Right cardiac atrium (tissue), 5 donors: ENCODE results near the gene TMOD1. TPM values are rescaled to one million over a fixed set of nuclear protein-coding genes. Genes with fewer than 3 reads are reported as not detected.
"Not testable (repeated sequence)": the region's sequence is repeated elsewhere in the genome, so short reads cannot be mapped to it uniquely, and the experiment has no call there.

ENCODE experiments used
- ATAC-seq, 2 donors: fragments of 200-7000 bp; cut with Tn5 transposase; one replicate each; pipeline versions ENCODE4 v1.8.0 to v1.9.1; 2020; ENCODE audit warnings: moderate library complexity in 2 of 2, mild to moderate bottlenecking in 1 of 2
- DNase-seq, 3 donors: peaks; one replicate each; pipeline ENCODE4 v3.0.0-alpha.2; 2020
- H3K27ac ChIP-seq: one replicate; pipeline ENCODE4 v1.5.1; 2013; ENCODE audit warnings: mild to moderate bottlenecking, low read length, control low read depth, moderate library complexity
- H3K27me3 ChIP-seq: one replicate; pipeline ENCODE4 v1.6.1; 2013; ENCODE audit not compliant: control insufficient read depth, insufficient read depth
- H3K4me1 ChIP-seq: one replicate; pipeline ENCODE4 v1.6.1; 2013; ENCODE audit warnings: low read length; ENCODE audit not compliant: control insufficient read depth, insufficient read depth
- H3K4me3 ChIP-seq: one replicate; pipeline ENCODE4 v1.5.1; 2013; ENCODE audit warnings: low read length, control low read depth
- H3K9me3 ChIP-seq: one replicate; pipeline ENCODE4 v1.6.1; 2013; ENCODE audit warnings: low read length; ENCODE audit not compliant: control insufficient read depth
- WGBS: extraction: QIAGEN DNeasy Blood & Tissue Kit; methylation state at CpG from one replicate; pipeline ENCODE4 v1.1.7; 2013; 5-methylcytosine and 5-hydroxymethylcytosine counted together
- intact Hi-C, 4 donors: fragments of 100-400 bp; cut with DNase I; formaldehyde crosslinking; loops; one replicate each; pipeline versions ENCODE4 v1.11.0 to v1.14.0; 2022 to 2023
- long read RNA-seq, 4 donors: library from polyadenylated mRNA; unstranded; transcript quantifications; one replicate each; pipeline ENCODE4 v2.0.0, GENCODE V29; 2020 to 2021
- polyA plus RNA-seq: library from polyadenylated mRNA; stranded (reverse); fragments of 200-250 nt; gene quantifications from one replicate; pipeline ENCODE4 v1.2.3, GENCODE V29; 2013
- total RNA-seq, 4 donors: library from RNA; stranded (reverse); fragmentation: NEBNext Ultra II Directional; extraction: Animal tissue kit (Norgen Biotek cat#: 25700); gene quantifications; one replicate each; pipeline ENCODE4 v1.2.1, GENCODE V29; 2021
- donor health status: healthy with polysubstance abuse.
- donor health status: DM: no; HTN: yes; CAD: no.
- donor health status: DM: no; HTN: no; CAD: no.
- donor health status: DM: no; HTN: yes; CAD: no; lungs with severe emphysema.
- donor health status: DM: yes; HTN: yes; CAD: no.

Gene TMOD1
- total RNA-seq (100 to 1,000 TPM; 177 to 220 (median 208) TPM), polyA plus RNA-seq (184 TPM)
- long read RNA-seq, donor 1, transcript TMOD1-201 (10 exons, 3,343 nt) = major isoform, 567 of 751 reads
- long read RNA-seq, donor 1, partial matches to known transcripts = 157 of 751 reads
- long read RNA-seq, donor 1, other reads (novel, unspliced or antisense) = 25 of 751 reads
- long read RNA-seq, donor 2, transcript TMOD1-201 (10 exons, 3,343 nt) = major isoform, 261 of 335 reads
- long read RNA-seq, donor 2, partial matches to known transcripts = 50 of 335 reads
- long read RNA-seq, donor 2, other reads (novel, unspliced or antisense) = 24 of 335 reads
- long read RNA-seq, donor 3, transcript TMOD1-201 (10 exons, 3,343 nt) = major isoform, 1,054 of 1,593 reads
- long read RNA-seq, donor 3, partial matches to known transcripts = 474 of 1,593 reads
- long read RNA-seq, donor 3, other reads (novel, unspliced or antisense) = 63 of 1,593 reads
- long read RNA-seq, donor 4, transcript TMOD1-201 (10 exons, 3,343 nt) = major isoform, 342 of 445 reads
- long read RNA-seq, donor 4, partial matches to known transcripts = 71 of 445 reads
- long read RNA-seq, donor 4, other reads (novel, unspliced or antisense) = 32 of 445 reads

DNA sequence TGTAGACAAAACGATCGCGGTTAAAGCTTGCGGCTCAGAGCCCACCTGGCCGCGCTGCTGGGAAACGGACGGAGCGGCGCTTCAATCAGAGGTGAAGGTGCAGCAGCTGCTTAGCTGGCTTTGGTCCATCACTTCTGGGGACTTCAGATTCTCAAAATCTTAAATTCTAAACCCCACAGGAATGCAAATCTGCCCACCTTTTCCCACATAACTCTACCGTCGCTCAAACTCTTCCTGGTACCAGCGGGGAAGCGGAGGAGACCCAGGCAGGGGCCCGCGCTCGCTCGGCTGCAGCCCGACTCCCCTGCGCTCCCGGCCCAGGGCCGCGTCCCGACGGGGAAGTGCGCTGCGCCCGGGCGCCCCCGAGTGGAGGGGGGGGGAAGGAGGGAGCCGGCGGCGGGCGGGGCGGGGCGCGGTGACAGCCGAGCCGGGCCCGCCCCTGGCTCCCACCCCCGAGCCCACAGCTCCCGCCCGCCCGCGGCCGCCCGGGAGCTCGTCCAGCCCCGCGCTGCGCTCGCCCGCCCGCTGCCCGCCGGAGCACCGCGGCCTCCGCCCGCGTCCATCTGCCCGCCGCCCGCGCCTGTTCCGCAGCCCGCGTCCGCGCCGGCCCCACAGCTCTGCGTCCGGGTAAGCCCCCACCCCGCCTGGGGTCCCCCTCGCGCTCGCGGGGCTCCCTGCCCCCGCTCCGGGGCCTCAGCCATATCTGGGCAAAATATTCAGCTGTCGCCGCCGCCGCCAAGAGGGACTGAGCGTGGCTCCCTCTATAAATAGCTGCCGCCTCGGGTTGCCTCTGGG is at the start of gene TMOD1:
Gene TMOD1, plus strand, starts transcription at position 490 of the 795 bp plus-strand sequence. CDS start 22,523 bp downstream, outside the sequence.
- WGBS = under 1% methylated on average over 86 of the region's 87 CpGs
- no peaks in the 10 kb centered on the region for H3K9me3 ChIP-seq
- H3K4me1 ChIP-seq = peaks cover 16% of the 10 kb centered on the region
- DNase-seq (peak; percentile 77 to 93 (median 91)), ATAC-seq (peak; percentile 76 to 84)
- peak within 1 kb of the TSS; percentile 87 for H3K27ac ChIP-seq
- intact Hi-C loops = loop anchor here in 3 of 4 donors (10.0 kb wide), 1 partner anchor 93 kb away; no protein-coding TSS in a partner anchor
- H3K27me3 ChIP-seq = no peaks in the 10 kb centered on the region
- H3K4me3 ChIP-seq = peak within 1 kb of the TSS; percentile 91

GRCh38 chr9:97453573-97453972 is 47.9 kb upstream of the TMOD1 start:
- 96% methylated on average over 3 of the region's 3 CpGs for WGBS
- H3K27me3 ChIP-seq, H3K4me3 ChIP-seq, DNase-seq, H3K27ac ChIP-seq, H3K4me1 ChIP-seq, H3K9me3 ChIP-seq, ATAC-seq, intact Hi-C loops: not testable (repeated sequence)

GRCh38 chr9:97456841-97457240 is 44.6 kb upstream of the TMOD1 start:
- intact Hi-C loops, H3K27me3 ChIP-seq, H3K4me3 ChIP-seq, H3K4me1 ChIP-seq, H3K27ac ChIP-seq, ATAC-seq, H3K9me3 ChIP-seq, DNase-seq: not testable (repeated sequence)

- ATAC-seq (no peak), DNase-seq (no peak)
- no peaks in the 10 kb centered on the region for H3K27me3 ChIP-seq
- no peak overlapping the region for H3K27ac ChIP-seq
- H3K4me3 ChIP-seq = no peak overlapping the region
- no peaks in the 10 kb centered on the region for H3K9me3 ChIP-seq
- no peaks in the 10 kb centered on the region for H3K4me1 ChIP-seq
- intact Hi-C loops = no loop called here
Measured at GRCh38 chr9:97459326-97459725, 42.1 kb upstream of the TMOD1 start.

- intact Hi-C loops = no loop called here
- H3K4me1 ChIP-seq = no peaks in the 10 kb centered on the region
- DNase-seq (no peak), ATAC-seq (no peak)
- no peaks in the 10 kb centered on the region for H3K27me3 ChIP-seq
- 72% methylated on average over 3 of the region's 3 CpGs for WGBS
- H3K9me3 ChIP-seq = no peaks in the 10 kb centered on the region
- H3K27ac ChIP-seq = no peak overlapping the region
- no peak overlapping the region for H3K4me3 ChIP-seq
Measured at GRCh38 chr9:97462159-97462558, 39.3 kb upstream of the TMOD1 start.

GRCh38 chr9:97462914-97463313 is 38.6 kb upstream of the TMOD1 start:
- 88% methylated on average over 1 of the region's 1 CpG for WGBS
- no peak overlapping the region for H3K4me3 ChIP-seq
- no peaks in the 10 kb centered on the region for H3K9me3 ChIP-seq
- intact Hi-C loops = no loop called here
- H3K27me3 ChIP-seq = no peaks in the 10 kb centered on the region
- DNase-seq (no peak), ATAC-seq (no peak)
- no peak overlapping the region for H3K27ac ChIP-seq
- no peaks in the 10 kb centered on the region for H3K4me1 ChIP-seq

GRCh38 chr9:97468658-97469448 is 32.6 kb upstream of the TMOD1 start:
- intact Hi-C loops = loop anchor here in 3 of 4 donors (5.0 kb wide), 3 partner anchors 128 to 148 kb away; no protein-coding TSS in a partner anchor
- peak overlapping the region; percentile 25 for H3K27ac ChIP-seq

DNA sequence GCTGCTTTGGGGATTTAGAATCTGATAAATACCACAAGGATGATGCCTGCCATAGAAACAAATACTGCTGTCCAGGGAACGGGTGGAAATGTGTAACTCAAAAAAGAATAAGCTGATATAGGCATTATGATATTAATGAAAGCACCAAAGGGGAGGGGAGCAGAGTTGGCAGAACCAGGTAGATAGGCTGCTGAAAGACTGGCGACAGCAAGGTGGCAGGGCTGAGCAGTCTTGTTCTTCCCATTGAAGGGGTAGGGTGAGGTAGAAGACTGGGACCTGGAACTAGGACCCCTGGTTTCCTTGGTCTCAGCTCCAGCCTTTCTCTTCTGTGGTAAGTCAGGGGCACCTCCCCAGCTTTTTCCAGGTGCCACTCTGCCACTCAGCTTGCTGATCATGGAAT is 31.4 kb upstream of the TMOD1 start:
- Histone ChIP-seq H3K27me3 (no peaks in the 10 kb centered on the region), H3K4me1 (no peaks in the 10 kb centered on the region), H3K27ac (no peak overlapping the region), H3K9me3 (no peaks in the 10 kb centered on the region), H3K4me3 (no peak overlapping the region)
- DNase-seq = no peak
- 78% methylated on average over 2 of the region's 2 CpGs for WGBS
- ATAC-seq = peak in 1 of 2 donors; percentile 20
- intact Hi-C loops = loop anchor here in 1 of 4 donors (5.0 kb wide), 1 partner anchor 147 kb away; no protein-coding TSS in a partner anchor

More at GRCh38 chr9:97468658-97469448, 32.6 kb upstream of the TMOD1 start:
- Histone ChIP-seq H3K27me3 (no peaks in the 10 kb centered on the region), H3K4me3 (no peak overlapping the region), H3K9me3 (no peaks in the 10 kb centered on the region), H3K4me1 (no peaks in the 10 kb centered on the region)
- WGBS = 55% methylated on average over 4 of the region's 4 CpGs
- ATAC-seq (peak; percentile 95 to 96), DNase-seq (peak; percentile 79 to 88 (median 85))

- Histone ChIP-seq H3K27me3 (no peaks in the 10 kb centered on the region), H3K27ac (no peak overlapping the region), H3K4me3 (no peak overlapping the region), H3K9me3 (no peaks in the 10 kb centered on the region), H3K4me1 (no peaks in the 10 kb centered on the region)
- peak in 1 of 2 donors; percentile 55 for ATAC-seq
- peak in 1 of 3 donors; percentile 32 for DNase-seq
- 59% methylated on average over 3 of the region's 3 CpGs for WGBS
- intact Hi-C loops = loop anchor here in 1 of 4 donors (5.0 kb wide), 1 partner anchor 144 kb away; no protein-coding TSS in a partner anchor
Measured at GRCh38 chr9:97473717-97474116, 27.7 kb upstream of the TMOD1 start.

DNA sequence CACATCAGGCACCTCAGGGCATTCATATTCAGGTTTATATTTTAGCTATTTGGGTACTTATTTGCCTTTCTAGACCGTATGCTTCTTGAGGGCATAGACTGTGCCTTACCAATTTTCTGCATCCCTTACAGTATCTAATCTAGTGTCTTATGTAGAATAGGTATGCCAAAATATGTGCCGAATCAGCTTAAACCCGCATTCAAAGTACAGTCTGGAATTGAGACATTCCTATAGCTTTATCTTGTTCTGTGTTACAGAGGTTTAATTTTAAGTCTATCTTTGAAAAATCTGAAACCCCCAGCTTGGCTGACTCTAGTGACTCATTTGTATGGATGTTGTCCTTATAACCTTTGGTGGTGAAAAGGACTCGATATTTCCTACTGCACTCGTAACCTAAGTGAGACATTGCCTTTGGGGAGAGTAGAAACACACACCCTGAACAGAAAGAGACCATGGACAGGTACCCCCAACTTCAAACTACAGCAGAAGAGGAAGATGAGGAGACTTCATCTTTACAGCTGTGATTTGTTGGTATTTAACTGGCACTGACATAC is 27.0 kb upstream of the TMOD1 start:
- no peaks in the 10 kb centered on the region for H3K4me1 ChIP-seq
- H3K27me3 ChIP-seq = no peaks in the 10 kb centered on the region
- H3K27ac ChIP-seq = no peak overlapping the region
- WGBS = 85% methylated on average over 5 of the region's 5 CpGs
- ATAC-seq (no peak), DNase-seq (no peak)
- intact Hi-C loops = loop anchor here in 1 of 4 donors (5.0 kb wide), 1 partner anchor 143 kb away; no protein-coding TSS in a partner anchor
- no peaks in the 10 kb centered on the region for H3K9me3 ChIP-seq
- no peak overlapping the region for H3K4me3 ChIP-seq
